HEK293 (cell line): ENCODE results near the gene WNT2.

Experiments used
- CTCF ChIA-PET: fragments of 350-600 bp; formaldehyde crosslinking; extraction: SDS; loops from one replicate; lab custom pipeline; 2021; ENCODE audit warnings: antibody characterized with exemption; lab: Yijun Ruan, JAX
- POLR2A ChIA-PET: fragments of 300-600 bp; formaldehyde crosslinking; extraction: SDS; loops from one replicate; lab custom pipeline; 2020; ENCODE audit warnings: antibody characterized with exemption, inconsistent platforms; lab: Yijun Ruan, JAX
- H3K27ac ChIP-seq: fragments of 200-500 bp; sonication (Bioruptor generic); 2 replicates; pipeline ENCODE4 v1.5.1; 2014; ENCODE audit warnings: low read depth, low read length, control low read depth, inconsistent platforms; ENCODE audit errors: extremely low read depth
- H3K36me3 ChIP-seq, 2 experiments: fragments of 200-500 bp in 1 of 2; sonication (Bioruptor generic) in 1 of 2; 1 replicate in 1 of 2; 2 replicates in 1 of 2; pipeline ENCODE4 v1.5.1; 2014 to 2017; ENCODE audit warnings: inconsistent platforms in 2 of 2, low read length in 2 of 2; ENCODE audit not compliant: control insufficient read depth in 2 of 2, insufficient read depth in 1 of 2
- H3K4me1 ChIP-seq: fragments of 200-500 bp; sonication (Bioruptor generic); 2 replicates; pipeline ENCODE4 v1.5.1; 2014; ENCODE audit warnings: mild to moderate bottlenecking, low read length, inconsistent platforms; ENCODE audit not compliant: control insufficient read depth, insufficient read depth
- H3K4me3 ChIP-seq: 2 replicates; pipeline ENCODE4 v1.5.1; 2011; ENCODE audit warnings: low read depth, mild to moderate bottlenecking, control low read depth, low read length, moderate library complexity
- H3K9me3 ChIP-seq: fragments of 200-500 bp; sonication (Bioruptor generic); 2 replicates; pipeline ENCODE4 v1.5.1; 2014; ENCODE audit warnings: low read depth, low read length, inconsistent platforms; ENCODE audit not compliant: control insufficient read depth, insufficient read depth
- HOXC10 ChIP-seq: sonication (generic); formaldehyde crosslinking; IDR thresholded peaks from 2 replicates; pipeline ENCODE4 v1.8.1; 2023; ENCODE audit warnings: mild to moderate bottlenecking, missing genetic modification reagents
- HOXD13 ChIP-seq: sonication (generic); formaldehyde crosslinking; IDR thresholded peaks from 2 replicates; pipeline ENCODE4 v1.8.0; 2022; ENCODE audit warnings: missing genetic modification reagents, borderline replicate concordance
- INSM2 ChIP-seq: fragments of 450-650 bp; formaldehyde crosslinking; IDR thresholded peaks from 2 replicates; pipeline ENCODE4 v1.5.1; 2016; ENCODE audit warnings: missing biosample characterization, missing genetic modification characterization
- KLF16 ChIP-seq: fragments of 450-650 bp; formaldehyde crosslinking; IDR thresholded peaks from 2 replicates; pipeline ENCODE4 v1.5.1; 2017; ENCODE audit warnings: missing biosample characterization, missing genetic modification characterization
- MEIS1 ChIP-seq: sonication (generic); formaldehyde crosslinking; IDR thresholded peaks from 2 replicates; pipeline ENCODE4 v1.8.1; 2022; ENCODE audit warnings: missing genetic modification reagents, mild to moderate bottlenecking, borderline replicate concordance
- OSR2 ChIP-seq: fragments of 450-650 bp; formaldehyde crosslinking; IDR thresholded peaks from 2 replicates; pipeline ENCODE4 v1.5.1; 2016; ENCODE audit warnings: missing biosample characterization, missing genetic modification characterization
- PBX3 ChIP-seq: sonication (generic); formaldehyde crosslinking; IDR thresholded peaks from 2 replicates; pipeline ENCODE4 v1.8.1; 2022; ENCODE audit warnings: mild to moderate bottlenecking, moderate library complexity, missing genetic modification reagents
- RBAK ChIP-seq: fragments of 450-650 bp; formaldehyde crosslinking; IDR thresholded peaks from 2 replicates; pipeline ENCODE4 v1.5.1; 2016; ENCODE audit warnings: missing biosample characterization, missing genetic modification characterization
- REST ChIP-seq: fragments of 450-650 bp; formaldehyde crosslinking; IDR thresholded peaks from 2 replicates; pipeline ENCODE4 v1.5.1; 2016; ENCODE audit warnings: missing biosample characterization, missing genetic modification characterization
- SP2 ChIP-seq: fragments of 450-650 bp; formaldehyde crosslinking; IDR thresholded peaks from 2 replicates; pipeline ENCODE4 v1.5.1; 2016; ENCODE audit warnings: missing biosample characterization, missing genetic modification characterization
- ZBTB10 ChIP-seq: fragments of 450-650 bp; formaldehyde crosslinking; IDR thresholded peaks from 2 replicates; pipeline ENCODE4 v1.5.1; 2016; ENCODE audit warnings: missing biosample characterization, missing genetic modification characterization
- ZNF140 ChIP-seq: fragments of 450-650 bp; formaldehyde crosslinking; IDR thresholded peaks from 2 replicates; pipeline ENCODE4 v1.5.1; 2016; ENCODE audit warnings: missing biosample characterization, missing genetic modification characterization
- ZNF16 ChIP-seq: fragments of 450-650 bp; formaldehyde crosslinking; IDR thresholded peaks from 2 replicates; pipeline ENCODE4 v1.5.1; 2016; ENCODE audit warnings: low read depth, missing biosample characterization, missing genetic modification characterization
- ZNF184 ChIP-seq: fragments of 450-650 bp; IDR thresholded peaks from 2 replicates; pipeline ENCODE4 v1.5.1; 2018; ENCODE audit warnings: missing biosample characterization, mild to moderate bottlenecking, missing genetic modification characterization
- ZNF202 ChIP-seq: fragments of 450-650 bp; formaldehyde crosslinking; IDR thresholded peaks from 2 replicates; pipeline ENCODE4 v1.5.1; 2016; ENCODE audit warnings: missing biosample characterization, missing genetic modification characterization, borderline replicate concordance
- ZNF394 ChIP-seq: fragments of 450-650 bp; formaldehyde crosslinking; IDR thresholded peaks from 2 replicates; pipeline ENCODE4 v1.5.1; 2016; ENCODE audit warnings: missing biosample characterization, missing genetic modification characterization, mild to moderate bottlenecking, moderate library complexity, borderline replicate concordance
- ZNF426 ChIP-seq: fragments of 450-650 bp; formaldehyde crosslinking; IDR thresholded peaks from 2 replicates; pipeline ENCODE4 v1.5.1; 2017; ENCODE audit warnings: missing biosample characterization, missing genetic modification characterization, mild to moderate bottlenecking, inconsistent platforms, moderate library complexity
- ZNF48 ChIP-seq: fragments of 450-650 bp; formaldehyde crosslinking; IDR thresholded peaks from 2 replicates; pipeline ENCODE4 v1.5.1; 2016; ENCODE audit warnings: missing biosample characterization, missing genetic modification characterization
- ZNF510 ChIP-seq: fragments of 450-650 bp; formaldehyde crosslinking; IDR thresholded peaks from 2 replicates; pipeline ENCODE4 v1.5.1; 2018; ENCODE audit warnings: mild to moderate bottlenecking, missing genetic modification characterization, missing biosample characterization; ENCODE audit not compliant: insufficient replicate concordance
- ZNF544 ChIP-seq: fragments of 450-650 bp; formaldehyde crosslinking; IDR thresholded peaks from 2 replicates; pipeline ENCODE4 v1.5.0; 2017; ENCODE audit warnings: missing biosample characterization, missing genetic modification characterization
- ZNF548 ChIP-seq: fragments of 450-650 bp; formaldehyde crosslinking; IDR thresholded peaks from 2 replicates; pipeline ENCODE4 v1.5.1; 2016; ENCODE audit warnings: missing biosample characterization, missing genetic modification characterization
- ZNF571 ChIP-seq: fragments of 450-650 bp; formaldehyde crosslinking; IDR thresholded peaks from 2 replicates; pipeline ENCODE4 v1.5.0; 2017; ENCODE audit warnings: missing biosample characterization, missing genetic modification characterization
- ZNF585B ChIP-seq: fragments of 450-650 bp; formaldehyde crosslinking; IDR thresholded peaks from 2 replicates; pipeline ENCODE4 v1.5.1; 2016; ENCODE audit warnings: missing biosample characterization, missing genetic modification characterization
- ZNF677 ChIP-seq: fragments of 450-650 bp; IDR thresholded peaks from 2 replicates; pipeline ENCODE4 v1.5.0; 2018; ENCODE audit warnings: missing biosample characterization, mild to moderate bottlenecking, missing genetic modification characterization, moderate library complexity
- ZNF785 ChIP-seq: fragments of 450-650 bp; formaldehyde crosslinking; IDR thresholded peaks from 2 replicates; pipeline ENCODE4 v1.5.1; 2016; ENCODE audit warnings: missing biosample characterization, missing genetic modification characterization

Gene WNT2

GRCh38 chr7:117269417-117269816 is 53.4 kb downstream of the WNT2 start:
- no peaks in the 10 kb centered on the region for H3K9me3 ChIP-seq
- 0 out of 2 replicates have a peak, but pooled peaks cover 9% of the 10 kb centered on the region for H3K4me1 ChIP-seq
- no peaks in the 10 kb centered on the region for H3K36me3 ChIP-seq
- CTCF ChIA-PET = no interaction called here
- POLR2A ChIA-PET = no interaction called here
- no peak overlapping the region for H3K27ac ChIP-seq
- TF ChIP-seq ZNF544 (no peak), SP2 (tag by site-specific recombination) (no peak), INSM2 (tag by site-specific recombination) (0 out of 2 replicates have a peak, but pooled peaks have one; percentile 18), ZBTB10 (tag by site-specific recombination) (no peak), ZNF510 (no peak), ZNF785 (tag by site-specific recombination) (no peak)
- no peak overlapping the region for H3K4me3 ChIP-seq

- POLR2A ChIA-PET = interaction anchor here (0.6 kb wide), 1 partner anchor 22 kb away, joined by 3 read pairs; no protein-coding TSS in a partner anchor
- Histone ChIP-seq H3K4me1 (no peaks in the 10 kb centered on the region), H3K36me3 (no peaks in the 10 kb centered on the region), H3K4me3 (no peak overlapping the region), H3K27ac (no peak overlapping the region), H3K9me3 (no peaks in the 10 kb centered on the region)
- CTCF ChIA-PET = interaction anchor here (0.6 kb wide), 1 partner anchor 191 kb away, joined by 3 read pairs; no protein-coding TSS in a partner anchor
- TF ChIP-seq ZNF48 (tag by site-specific recombination) = no peak
- TF ChIP-seq ZNF677 (tag by site-specific recombination) = no peak
- no peak for TF ChIP-seq ZNF184 (tag by site-specific recombination)
- no peak for TF ChIP-seq ZNF394
- no peak for TF ChIP-seq PBX3
- no peak for TF ChIP-seq REST (tag by site-specific recombination)
- TF ChIP-seq MEIS1 = no peak
- TF ChIP-seq OSR2 (tag by site-specific recombination) = no peak
- TF ChIP-seq HOXC10 (CRISPR knock-in tag) = no peak
- no peak for TF ChIP-seq KLF16 (tag by site-specific recombination)
- no peak for TF ChIP-seq ZNF202
- no peak for TF ChIP-seq ZNF544
- TF ChIP-seq ZNF585B = no peak
- TF ChIP-seq ZNF571 = no peak
- no peak for TF ChIP-seq ZNF548 (tag by site-specific recombination)
- no peak for TF ChIP-seq ZNF140 (tag by site-specific recombination)
- no peak for TF ChIP-seq RBAK (tag by site-specific recombination)
- TF ChIP-seq ZNF426 (tag by site-specific recombination) = no peak
- no peak for TF ChIP-seq ZNF16 (tag by site-specific recombination)
- no peak for TF ChIP-seq HOXD13 (CRISPR knock-in tag)
Measured at GRCh38 chr7:117264716-117265115, 58.1 kb downstream of the WNT2 start.
